Esophagus (tissue), 2 donors: ENCODE data around the gene RBM17. TPM values are rescaled to one million over a fixed set of nuclear protein-coding genes. Genes with fewer than 3 reads are reported as not detected.
"Not testable (repeated sequence)": the region's sequence is repeated elsewhere in the genome, so short reads cannot be mapped to it uniquely, and the experiment has no call there.

Experiments
- H3K27ac ChIP-seq, 2 donors: one replicate each; pipeline ENCODE4 v1.5.1; 2013; ENCODE audit warnings: low read depth in 2 of 2, mild to moderate bottlenecking in 2 of 2, inconsistent platforms in 1 of 2, low read length in 1 of 2, moderate library complexity in 1 of 2
- H3K27me3 ChIP-seq, 2 donors: one replicate each; pipeline ENCODE4 v1.6.1; 2013; ENCODE audit warnings: low read length in 2 of 2, control low read depth in 1 of 2, mild to moderate bottlenecking in 1 of 2; ENCODE audit not compliant: insufficient read depth in 2 of 2, control insufficient read depth in 1 of 2
- H3K36me3 ChIP-seq, 2 donors: one replicate each; pipeline ENCODE4 v1.6.1; 2013; ENCODE audit warnings: low read length in 1 of 2; ENCODE audit not compliant: control insufficient read depth in 2 of 2, insufficient read depth in 2 of 2
- H3K4me1 ChIP-seq, 2 donors: one replicate each; pipeline ENCODE4 v1.6.1; 2013; ENCODE audit warnings: low read length in 1 of 2; ENCODE audit not compliant: control insufficient read depth in 2 of 2, insufficient read depth in 2 of 2
- H3K4me3 ChIP-seq, 2 donors: one replicate each; pipeline ENCODE4 v1.5.1; 2013; ENCODE audit warnings: low read length in 2 of 2, mild to moderate bottlenecking in 2 of 2, low read depth in 1 of 2, moderate library complexity in 1 of 2
- H3K9me3 ChIP-seq, 2 donors: one replicate each; pipeline ENCODE4 v1.6.1; 2013; ENCODE audit warnings: mild to moderate bottlenecking in 2 of 2, low read depth in 1 of 2, low read length in 1 of 2, moderate library complexity in 1 of 2; ENCODE audit not compliant: control insufficient read depth in 2 of 2, insufficient read depth in 1 of 2
- WGBS, 2 donors: extraction: QIAGEN DNeasy Blood & Tissue Kit; methylation state at CpG; one replicate each; pipeline ENCODE4 v1.1.7; 2013; 5-methylcytosine and 5-hydroxymethylcytosine counted together
- polyA plus RNA-seq, 2 donors: library from polyadenylated mRNA; stranded (reverse); fragments of 200-250 nt; gene quantifications; one replicate each; pipeline ENCODE4 v1.2.3, GENCODE V29; 2013
- donor health status: healthy with polysubstance abuse.
- donor health status: Bipolar disorder and iron deficiency.

RBM17 gene
- polyA plus RNA-seq: 10 to 100 TPM; 51.2 to 57.3 TPM

GRCh38 chr10:6088721-6089333, at the start of gene RBM17:
TSS of gene RBM17 (plus strand) at chr10:6089034. CDS start at chr10:6097066, 8,032 bp downstream.
- 0 to 1% methylated on average over 44 to 77 of the region's 77 CpGs for WGBS, 2 donors
- no peaks in the 10 kb centered on the region for H3K27me3 ChIP-seq
- H3K27ac ChIP-seq: peak within 1 kb of the TSS; percentile 79 to 83
- peaks cover 0 to 4% of the 10 kb centered on the region in 2 donors for H3K4me1 ChIP-seq
- peak within 1 kb of the TSS; percentile 92 to 94 for H3K4me3 ChIP-seq
- no peaks in the 10 kb centered on the region for H3K36me3 ChIP-seq
- H3K9me3 ChIP-seq: no peaks in the 10 kb centered on the region

GRCh38 chr10:6039711-6040110, 49.1 kb upstream of the RBM17 start:
- H3K36me3 ChIP-seq: no peaks in the 10 kb centered on the region
- H3K9me3 ChIP-seq: no peaks in the 10 kb centered on the region
- no peak overlapping the region for H3K27ac ChIP-seq
- no peaks in the 10 kb centered on the region for H3K27me3 ChIP-seq
- 91 to 97% methylated on average over 4 of the region's 4 CpGs for WGBS, 2 donors
- H3K4me1 ChIP-seq: no peaks in the 10 kb centered on the region
- H3K4me3 ChIP-seq: no peak overlapping the region

DNA sequence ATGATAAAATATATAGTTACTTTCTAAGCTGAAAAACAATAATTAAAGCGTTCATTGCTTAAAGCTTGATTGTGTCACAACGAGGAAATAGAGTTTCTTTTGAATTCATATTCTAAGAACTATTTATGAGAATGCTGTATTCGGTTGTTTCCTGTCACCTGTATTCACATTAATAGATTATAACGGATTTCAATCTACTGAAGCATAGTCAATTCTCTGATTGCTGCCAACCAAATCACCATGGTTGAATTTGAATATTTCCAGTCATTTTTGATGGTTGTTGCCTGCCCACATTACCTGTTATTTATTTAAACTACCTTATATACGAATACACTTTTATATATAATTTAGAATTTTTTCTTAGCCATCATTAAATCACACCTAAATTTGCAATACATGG, 48.6 kb upstream of the RBM17 start:
- WGBS, 2 donors: 90% methylated on average over 5 of the region's 5 CpGs
- no peaks in the 10 kb centered on the region for H3K36me3 ChIP-seq
- no peak overlapping the region for H3K4me3 ChIP-seq
- H3K27ac ChIP-seq: no peak overlapping the region
- no peaks in the 10 kb centered on the region for H3K4me1 ChIP-seq
- H3K9me3 ChIP-seq: no peaks in the 10 kb centered on the region
- H3K27me3 ChIP-seq: no peaks in the 10 kb centered on the region

DNA sequence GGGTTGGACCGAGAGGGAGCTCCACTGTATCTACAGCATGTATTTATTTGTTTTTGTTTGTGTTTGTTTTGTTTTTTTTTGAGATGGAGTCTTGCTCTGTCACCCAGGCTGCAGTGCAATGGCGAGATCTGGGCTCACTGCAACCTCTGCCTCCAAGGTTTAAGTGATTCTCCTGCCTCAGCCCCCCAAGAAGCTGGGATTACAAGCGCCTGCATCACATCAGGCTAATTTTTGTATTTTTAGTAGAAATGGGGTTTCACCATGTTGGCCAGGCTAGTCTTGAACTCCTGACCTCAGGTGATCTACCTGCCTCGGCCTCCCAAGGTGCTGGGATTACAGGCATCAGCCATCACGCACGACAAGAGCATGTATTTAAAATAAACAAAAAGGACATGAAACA, 45.5 kb upstream of the RBM17 start:
- whole genome bisulfite sequencing, 2 donors: 83 to 86% methylated on average over 6 of the region's 6 CpGs
- not testable (repeated sequence) for H3K4me1 ChIP-seq, H3K9me3 ChIP-seq, H3K27ac ChIP-seq, H3K27me3 ChIP-seq, H3K36me3 ChIP-seq, H3K4me3 ChIP-seq

DNA sequence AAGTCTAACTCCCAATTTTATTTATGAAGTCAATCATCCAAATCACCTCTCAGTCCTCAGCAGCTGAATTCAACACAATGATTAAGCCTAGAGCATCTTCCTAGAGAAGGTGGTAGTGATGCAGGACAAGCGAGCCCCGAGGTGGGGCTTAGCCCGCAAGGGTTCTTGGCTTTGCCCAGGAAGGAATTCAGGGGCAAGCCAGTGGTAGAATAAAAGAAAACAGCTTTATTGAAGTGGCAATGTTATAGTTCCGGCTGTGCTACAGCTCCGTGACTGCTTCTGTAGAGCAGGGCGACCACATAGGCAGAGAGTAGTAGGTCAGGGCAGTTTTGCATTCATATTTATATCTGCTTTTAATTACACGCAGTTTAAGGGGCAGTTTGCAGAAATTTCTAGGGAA, 44.8 kb upstream of the RBM17 start:
- Histone ChIP-seq H3K9me3 (no peaks in the 10 kb centered on the region), H3K4me3 (no peak overlapping the region), H3K36me3 (no peaks in the 10 kb centered on the region), H3K4me1 (no peaks in the 10 kb centered on the region), H3K27me3 (no peaks in the 10 kb centered on the region), H3K27ac (no peak overlapping the region)
- WGBS, 2 donors: 80% methylated on average over 7 of the region's 7 CpGs

DNA sequence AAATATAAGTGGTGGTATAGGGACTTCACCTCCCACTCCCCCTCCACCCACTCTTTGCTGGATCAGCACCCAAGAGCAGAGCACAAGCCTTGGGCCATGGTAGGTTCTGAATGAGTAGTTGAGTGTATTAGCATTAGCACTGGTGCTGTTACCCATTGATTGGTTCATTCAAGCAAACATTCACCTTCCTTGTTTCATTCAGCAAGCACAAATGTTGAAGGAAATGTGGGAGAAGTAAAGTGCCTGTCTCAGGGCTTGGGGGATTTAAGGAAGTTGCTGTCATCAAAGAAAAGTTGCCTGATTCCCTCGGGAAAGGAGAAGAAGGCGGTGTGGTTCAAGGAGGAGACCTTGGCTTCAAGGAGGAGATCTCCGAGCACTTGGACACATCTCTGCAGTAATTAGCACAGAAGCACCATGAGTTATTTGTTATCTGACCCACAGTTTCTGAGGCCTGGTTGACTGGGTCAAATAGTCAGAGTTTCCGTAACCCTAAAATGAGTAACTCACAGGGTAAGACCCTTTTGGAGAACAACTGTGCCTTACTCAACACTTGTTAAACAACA, 44.0 kb upstream of the RBM17 start:
- H3K27me3 ChIP-seq: no peaks in the 10 kb centered on the region
- no peaks in the 10 kb centered on the region for H3K9me3 ChIP-seq
- H3K4me1 ChIP-seq: no peaks in the 10 kb centered on the region
- 79 to 81% methylated on average over 4 of the region's 4 CpGs for WGBS, 2 donors
- H3K27ac ChIP-seq: no peak overlapping the region
- no peak overlapping the region for H3K4me3 ChIP-seq
- no peaks in the 10 kb centered on the region for H3K36me3 ChIP-seq

DNA sequence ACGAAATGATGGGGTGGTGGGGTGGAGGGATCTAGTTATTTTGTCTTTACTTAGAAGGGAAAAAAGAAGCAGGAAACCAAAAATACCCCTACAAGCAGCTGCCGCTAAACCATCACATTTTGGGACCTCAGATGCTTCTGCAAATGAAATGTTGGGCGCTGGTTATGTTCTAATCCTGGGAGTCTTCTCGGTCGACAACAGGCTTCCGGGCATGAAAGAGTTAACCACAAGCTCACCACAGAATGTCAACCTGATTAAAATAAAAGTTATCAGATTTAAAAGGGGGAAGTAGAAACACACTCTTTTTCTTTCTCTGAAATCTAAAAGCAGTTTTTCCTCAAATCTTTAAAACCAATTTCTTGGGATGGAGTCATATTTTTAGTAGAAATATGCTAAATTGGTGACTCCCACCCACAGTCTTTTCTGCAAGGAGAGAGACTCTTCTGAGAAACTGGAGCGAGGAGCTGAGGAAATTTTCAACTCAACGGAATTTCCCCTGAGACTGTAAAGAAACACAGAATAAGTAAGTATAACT, 43.5 kb upstream of the RBM17 start:
- H3K36me3 ChIP-seq: no peaks in the 10 kb centered on the region
- H3K4me3 ChIP-seq: no peak overlapping the region
- peaks cover 0 to under 1% of the 10 kb centered on the region in 2 donors for H3K4me1 ChIP-seq
- no peaks in the 10 kb centered on the region for H3K27me3 ChIP-seq
- H3K9me3 ChIP-seq: no peaks in the 10 kb centered on the region
- no peak overlapping the region for H3K27ac ChIP-seq
- 54 to 62% methylated on average over 8 of the region's 8 CpGs for WGBS, 2 donors

- H3K36me3 ChIP-seq: no peaks in the 10 kb centered on the region
- WGBS, 2 donors: 75% methylated on average over 9 of the region's 9 CpGs
These were observed 42.7 kb upstream of the RBM17 start for GRCh38 chr10:6045878-6046772.

GRCh38 chr10:6046773-6047611, 41.8 kb upstream of the RBM17 start:
- Histone ChIP-seq H3K27me3 (no peaks in the 10 kb centered on the region), H3K36me3 (no peaks in the 10 kb centered on the region), H3K4me1 (peaks cover 0 to 4% of the 10 kb centered on the region in 2 donors), H3K27ac (no peak overlapping the region), H3K9me3 (no peaks in the 10 kb centered on the region), H3K4me3 (no peak overlapping the region)
- WGBS, 2 donors: 83 to 84% methylated on average over 14 of the region's 14 CpGs

More at GRCh38 chr10:6045878-6046772, 42.7 kb upstream of the RBM17 start:
- peaks cover 0 to 4% of the 10 kb centered on the region in 2 donors for H3K4me1 ChIP-seq
- no peak overlapping the region for H3K4me3 ChIP-seq
- H3K9me3 ChIP-seq: no peaks in the 10 kb centered on the region
- no peaks in the 10 kb centered on the region for H3K27me3 ChIP-seq
- H3K27ac ChIP-seq: no peak overlapping the region
